Fibroblast of the aortic adventitia (primary cell): ENCODE data around the gene SPEF2. TPM values are rescaled to one million over a fixed set of nuclear protein-coding genes. Genes with fewer than 3 reads are reported as not detected.

ENCODE experiments used
- DNase-seq: peaks from one replicate; pipeline ENCODE4 v3.0.0-alpha.2; 2010; ENCODE audit warnings: low read depth
- H3K4me3 ChIP-seq: 2 replicates; pipeline ENCODE4 v1.5.1; 2011; ENCODE audit warnings: low read depth, mild to moderate bottlenecking, control low read depth, low read length, moderate library complexity
- CTCF ChIP-seq: IDR thresholded peaks from 2 replicates; pipeline ENCODE4 v1.5.1; 2011; ENCODE audit warnings: mild to moderate bottlenecking, low read length, control low read depth, inconsistent platforms; ENCODE audit not compliant: insufficient read depth
- total RNA-seq: library from RNA; depleted of rRNA; stranded (reverse); fragments of >200 nt; gene quantifications from 2 replicates; pipeline ENCODE4 v1.2.3, GENCODE V29; 2012; ENCODE audit warnings: low replicate concordance

Gene SPEF2
- total RNA-seq, 1 donor: 5.7 TPM

DNA sequence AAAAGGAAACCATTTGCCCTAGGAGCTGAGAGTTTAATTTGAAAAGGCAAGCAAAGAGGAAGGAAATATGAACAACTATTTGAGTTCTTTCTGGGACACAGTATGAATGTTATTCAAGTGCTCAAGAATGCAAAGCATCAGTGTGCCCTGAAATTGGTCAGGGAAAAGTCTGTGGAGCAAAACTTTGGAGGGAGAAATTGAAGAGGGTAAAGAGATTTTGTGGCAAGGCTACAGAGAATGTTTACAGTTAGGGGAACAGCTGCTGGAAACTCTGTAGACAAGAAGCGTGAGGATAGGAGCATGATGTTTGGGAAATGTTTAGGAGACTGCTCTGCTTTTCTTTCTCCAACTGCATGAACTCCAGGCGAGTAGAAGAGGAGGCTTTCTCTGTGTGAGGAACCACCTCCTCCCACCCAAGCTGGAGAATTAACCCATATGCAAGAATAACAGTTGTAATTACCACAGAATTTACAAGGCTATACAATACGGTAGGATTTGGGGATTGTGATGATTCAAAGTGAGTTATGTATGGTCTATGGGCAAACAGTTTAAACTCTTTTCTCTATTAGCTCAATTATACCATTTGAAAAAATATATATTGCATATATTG, 163.6 kb downstream of the SPEF2 start:
- TF ChIP-seq CTCF: no peak
- H3K4me3 ChIP-seq: no peak overlapping the region

DNA sequence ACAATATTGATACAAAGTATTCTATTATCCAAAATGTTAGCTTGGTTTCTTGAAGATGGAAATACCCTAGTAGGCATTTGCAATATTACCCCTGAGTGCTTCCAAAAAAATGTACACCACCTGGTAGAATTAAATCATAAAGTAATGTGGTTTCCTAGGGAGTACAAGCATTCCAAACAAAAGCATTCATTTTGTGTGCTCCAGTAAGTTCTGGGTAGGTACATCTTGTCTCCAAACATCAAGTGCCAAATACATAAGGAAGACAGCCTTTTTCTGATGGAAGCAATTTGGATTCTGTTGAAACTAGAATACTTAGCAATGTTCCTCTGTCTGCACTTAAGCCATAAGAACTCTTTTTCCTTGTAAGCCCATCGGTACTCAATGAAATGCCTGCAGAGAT, 165.9 kb downstream of the SPEF2 start:
- no peak for TF ChIP-seq CTCF
- H3K4me3 ChIP-seq: no peak overlapping the region
- no peak for DNase-seq

More for the DNA sequence above, 163.6 kb downstream of the SPEF2 start:
- DNase-seq: no peak

GRCh38 chr5:35785601-35786085, 168.0 kb downstream of the SPEF2 start:
- no peak overlapping the region for H3K4me3 ChIP-seq
- no peak for DNase-seq
- TF ChIP-seq CTCF: no peak

- no peak for TF ChIP-seq CTCF
- DNase-seq: no peak
- no peak overlapping the region for H3K4me3 ChIP-seq
Measured at GRCh38 chr5:35788724-35789123, 171.1 kb downstream of the SPEF2 start.

DNA sequence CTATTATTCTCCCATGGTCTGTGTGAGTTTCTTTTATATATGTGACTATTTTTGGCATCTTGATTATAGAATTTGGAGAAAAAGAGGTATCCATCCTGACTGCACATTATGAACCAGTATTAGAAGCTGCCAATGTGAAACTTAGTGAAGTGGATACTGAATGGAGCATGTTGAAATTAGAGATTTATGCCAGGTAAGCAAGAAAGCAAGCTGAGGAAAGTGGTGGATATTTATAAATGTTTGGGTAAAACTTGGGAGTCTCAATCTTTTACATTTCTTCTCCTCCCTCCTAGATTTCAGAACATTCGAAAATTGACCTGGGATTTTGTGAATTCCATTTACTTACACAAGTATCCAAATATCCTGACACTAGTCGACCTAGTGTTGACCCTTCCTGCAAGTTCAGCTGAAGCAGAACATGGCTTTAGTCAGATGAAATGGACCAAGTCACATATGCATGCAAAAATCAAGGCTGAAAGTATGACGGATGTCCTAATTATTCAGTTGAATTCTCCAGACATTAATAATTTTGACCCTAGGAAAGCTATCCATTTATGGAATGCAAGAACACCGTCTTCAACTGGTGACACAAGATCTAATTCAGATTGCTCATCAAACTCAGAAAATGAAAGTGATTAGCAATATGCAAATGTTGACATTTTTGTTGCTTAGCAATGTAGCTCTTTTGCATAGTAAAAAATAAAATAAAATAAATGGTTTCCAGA, 172.2 kb downstream of the SPEF2 start:
- TF ChIP-seq CTCF: no peak
- no peak for DNase-seq
- H3K4me3 ChIP-seq: no peak overlapping the region

DNA sequence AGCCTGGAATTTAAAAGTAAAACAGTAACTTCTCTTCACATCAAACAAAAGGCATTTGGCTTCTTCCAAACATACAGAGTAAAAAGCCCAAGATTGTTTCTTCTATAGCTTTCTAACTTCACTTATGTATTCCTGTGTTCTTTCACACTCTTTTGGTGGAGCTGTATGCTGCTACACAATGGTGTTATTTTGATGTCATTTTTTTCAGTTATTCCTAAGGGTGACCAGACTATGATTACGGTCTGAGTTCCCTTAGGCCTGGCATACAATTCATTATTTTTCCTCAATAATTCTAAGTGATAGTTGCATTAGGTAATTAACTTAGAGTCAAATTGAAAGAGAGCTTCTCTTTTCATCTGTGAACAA, 172.8 kb downstream of the SPEF2 start:
- no peak for DNase-seq
- no peak for TF ChIP-seq CTCF
- no peak overlapping the region for H3K4me3 ChIP-seq

DNA sequence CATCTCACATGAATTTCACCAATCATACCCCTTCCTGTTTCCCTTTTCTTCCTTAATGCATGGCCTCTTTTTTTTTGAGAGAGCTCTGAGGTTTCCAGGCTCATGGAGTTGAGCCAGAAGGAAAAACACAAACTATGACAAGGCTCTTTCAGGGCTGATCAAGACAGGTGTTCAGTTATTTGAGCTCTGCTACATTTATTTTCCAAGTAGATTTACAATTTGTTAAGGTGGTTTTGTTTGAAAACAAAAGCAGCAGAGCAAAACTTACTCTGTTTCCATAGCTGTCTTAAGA, 176.6 kb downstream of the SPEF2 start:
- DNase-seq: no peak
- no peak overlapping the region for H3K4me3 ChIP-seq
- no peak for TF ChIP-seq CTCF
